ENCODE results near the gene CIAO2A.

Gene CIAO2A

GRCh38 chr15:64037966-64038365 is 55.7 kb downstream of the CIAO2A start:
- no peak for DNase-seq

GRCh38 chr15:64037116-64037515 is 56.5 kb downstream of the CIAO2A start:
- DNase-seq, result no peak

GRCh38 chr15:64035525-64035924 is 58.1 kb downstream of the CIAO2A start:
- no peak for DNase-seq

- no peak for DNase-seq
Observed at GRCh38 chr15:64034519-64034918, 59.1 kb downstream of the CIAO2A start.

GRCh38 chr15:64032329-64032728 is 61.3 kb downstream of the CIAO2A start:
- no peak for DNase-seq

GRCh38 chr15:64030123-64030522 is 63.5 kb downstream of the CIAO2A start:
- no peak for DNase-seq

- DNase-seq, result no peak
Observed at GRCh38 chr15:64029633-64030032, 64.0 kb downstream of the CIAO2A start.

- no peak for DNase-seq
Observed at GRCh38 chr15:64029110-64029509, 64.5 kb downstream of the CIAO2A start.

GRCh38 chr15:64026591-64026990 is 67.0 kb downstream of the CIAO2A start:
- DNase-seq, result no peak

GRCh38 chr15:64024172-64025050 is 69.2 kb downstream of the CIAO2A start:
- no peak for DNase-seq

GRCh38 chr15:64023220-64023619 is 70.4 kb downstream of the CIAO2A start:
- DNase-seq, result no peak

- no peak for DNase-seq
Observed at GRCh38 chr15:64022571-64022970, 71.1 kb downstream of the CIAO2A start.

Data from CD4-positive, alpha-beta T cell treated with Interleukin-10 for 1 hour (primary cell).